HG02610 (cell line): Measurements from ENCODE around the gene NDST1.

Experiments
- ATAC-seq: cut with Tn5 transposase; IDR thresholded peaks from one replicate; pipeline ENCODE4 v1.9.1; 2021; ENCODE audit warnings: mild to moderate bottlenecking, moderate library complexity; ENCODE audit not compliant: unreplicated experiment

NDST1 gene

GRCh38 chr5:150561571-150562275, 53.8 kb downstream of the NDST1 start:
- ATAC-seq, result no peak

GRCh38 chr5:150562832-150563231, 54.9 kb downstream of the NDST1 start:
- ATAC-seq, result no peak

- ATAC-seq, result no peak
Observed at GRCh38 chr5:150565868-150566267, 57.9 kb downstream of the NDST1 start.

GRCh38 chr5:150567031-150567717, 59.2 kb downstream of the NDST1 start:
- no peak for ATAC-seq

GRCh38 chr5:150568663-150569062, 60.7 kb downstream of the NDST1 start:
- no peak for ATAC-seq

GRCh38 chr5:150570333-150570732, 62.4 kb downstream of the NDST1 start:
- no peak for ATAC-seq

- ATAC-seq, result no peak
Observed at GRCh38 chr5:150571836-150572235, 63.9 kb downstream of the NDST1 start.

GRCh38 chr5:150573216-150573615, 65.3 kb downstream of the NDST1 start:
- no peak for ATAC-seq

- no peak for ATAC-seq
Observed at GRCh38 chr5:150573867-150574817, 66.2 kb downstream of the NDST1 start.

- ATAC-seq, result no peak
Observed at GRCh38 chr5:150574818-150575547, 67.1 kb downstream of the NDST1 start.

GRCh38 chr5:150575745-150576448, 68.0 kb downstream of the NDST1 start:
- no peak for ATAC-seq

- no peak for ATAC-seq
Observed at GRCh38 chr5:150576449-150576949, 68.6 kb downstream of the NDST1 start.

- ATAC-seq, result no peak
Observed at GRCh38 chr5:150577378-150578139, 69.6 kb downstream of the NDST1 start.

- ATAC-seq, result no peak
Observed at GRCh38 chr5:150578781-150579461, 71.0 kb downstream of the NDST1 start.

- no peak for ATAC-seq
Observed at GRCh38 chr5:150579462-150580400, 71.8 kb downstream of the NDST1 start.

- ATAC-seq, result no peak
Observed at GRCh38 chr5:150580917-150581316, 73.0 kb downstream of the NDST1 start.

- no peak for ATAC-seq
Observed at GRCh38 chr5:150582241-150583109, 74.5 kb downstream of the NDST1 start.
